Right atrium auricular region (tissue), 2 donors: ENCODE data around the gene CSNK2B. TPM values are rescaled to one million over a fixed set of nuclear protein-coding genes. Genes with fewer than 3 reads are reported as not detected.

Source experiments
- DNase-seq: peaks from one replicate; pipeline ENCODE4 v3.0.0-alpha.2; 2019; ENCODE audit warnings: low spot score
- H3K27ac ChIP-seq, 2 donors: fragments of 200-600 bp; sonication (generic); 1 replicate in 1 of 2; 2 replicates in 1 of 2; pipeline ENCODE4 v1.5.1; 2016 to 2019
- H3K27me3 ChIP-seq, 2 donors: fragments of 200-600 bp; sonication (generic); one replicate each; pipeline versions ENCODE4 v1.5.1 to v1.6.0; 2017 to 2019
- H3K36me3 ChIP-seq: fragments of 200-600 bp; sonication (generic); one replicate; pipeline ENCODE4 v1.5.1; 2016
- H3K4me1 ChIP-seq, 2 donors: fragments of 200-600 bp; sonication (generic); one replicate each; pipeline versions ENCODE4 v1.5.1 to v1.6.0; 2017 to 2019
- H3K4me3 ChIP-seq, 2 donors: fragments of 200-600 bp; sonication (generic); 1 replicate in 1 of 2; 2 replicates in 1 of 2; pipeline ENCODE4 v1.5.1; 2017 to 2019; ENCODE audit warnings: mild to moderate bottlenecking in 1 of 2, moderate library complexity in 1 of 2
- H3K9me3 ChIP-seq, 2 donors: fragments of 200-600 bp; sonication (generic); one replicate each; pipeline ENCODE4 v1.5.1; 2019
- microRNA-seq, 2 donors: library from miRNA; unstranded; fragments of <30 nt; microRNA quantifications; one replicate each; pipeline ENCODE4, GENCODE V29; 2016 to 2017; ENCODE audit warnings: borderline number of aligned reads in 2 of 2, borderline replicate concordance in 1 of 2
- total RNA-seq, 2 donors: library from RNA; depleted of rRNA; stranded (reverse); fragments of >200 nt; gene quantifications; one replicate each; pipeline ENCODE4 v1.1.0, GENCODE V29; 2016
- TF ChIP-seq, protein P1 (sequence below), 2 donors: fragments of 200-600 bp; sonication (generic); IDR thresholded peaks; one replicate each; pipeline ENCODE4 v1.5.1; 2019; ENCODE audit warnings: antibody characterized with exemption in 2 of 2

Gene CSNK2B
- total RNA-seq, 2 donors from 2014 or later = 242 to 243 TPM

DNA sequence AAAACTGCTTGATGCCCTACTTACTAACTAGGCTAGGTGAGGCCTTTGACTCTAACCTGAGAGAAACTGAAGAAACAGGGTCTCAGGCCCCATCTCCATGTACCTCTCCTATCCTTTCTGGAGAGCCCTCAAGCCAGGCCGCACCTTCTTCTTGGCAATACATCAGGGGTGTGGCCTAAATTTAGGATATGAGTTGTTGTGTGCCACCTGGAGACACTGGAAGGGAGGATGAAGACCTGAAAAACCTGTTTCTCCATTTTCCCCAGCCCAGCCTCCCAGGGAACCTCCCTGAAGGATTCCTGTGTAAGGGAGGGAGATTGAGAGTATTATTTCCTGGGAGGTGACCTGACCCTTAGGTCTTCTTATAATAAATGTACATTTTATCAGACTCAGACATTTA, 52.4 kb downstream of the CSNK2B start:
- H3K36me3 ChIP-seq = no peaks in the 10 kb centered on the region
- H3K4me1 ChIP-seq = no peaks in the 10 kb centered on the region
- no peaks in the 10 kb centered on the region for H3K27me3 ChIP-seq
- no peaks in the 10 kb centered on the region for H3K9me3 ChIP-seq
- no peak overlapping the region for H3K27ac ChIP-seq
- TF ChIP-seq, protein P1, sequence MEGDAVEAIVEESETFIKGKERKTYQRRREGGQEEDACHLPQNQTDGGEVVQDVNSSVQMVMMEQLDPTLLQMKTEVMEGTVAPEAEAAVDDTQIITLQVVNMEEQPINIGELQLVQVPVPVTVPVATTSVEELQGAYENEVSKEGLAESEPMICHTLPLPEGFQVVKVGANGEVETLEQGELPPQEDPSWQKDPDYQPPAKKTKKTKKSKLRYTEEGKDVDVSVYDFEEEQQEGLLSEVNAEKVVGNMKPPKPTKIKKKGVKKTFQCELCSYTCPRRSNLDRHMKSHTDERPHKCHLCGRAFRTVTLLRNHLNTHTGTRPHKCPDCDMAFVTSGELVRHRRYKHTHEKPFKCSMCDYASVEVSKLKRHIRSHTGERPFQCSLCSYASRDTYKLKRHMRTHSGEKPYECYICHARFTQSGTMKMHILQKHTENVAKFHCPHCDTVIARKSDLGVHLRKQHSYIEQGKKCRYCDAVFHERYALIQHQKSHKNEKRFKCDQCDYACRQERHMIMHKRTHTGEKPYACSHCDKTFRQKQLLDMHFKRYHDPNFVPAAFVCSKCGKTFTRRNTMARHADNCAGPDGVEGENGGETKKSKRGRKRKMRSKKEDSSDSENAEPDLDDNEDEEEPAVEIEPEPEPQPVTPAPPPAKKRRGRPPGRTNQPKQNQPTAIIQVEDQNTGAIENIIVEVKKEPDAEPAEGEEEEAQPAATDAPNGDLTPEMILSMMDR (IDR thresholded peaks at IDR 0.05) = no peak
- H3K4me3 ChIP-seq = no peak overlapping the region
- DNase-seq = no peak

DNA sequence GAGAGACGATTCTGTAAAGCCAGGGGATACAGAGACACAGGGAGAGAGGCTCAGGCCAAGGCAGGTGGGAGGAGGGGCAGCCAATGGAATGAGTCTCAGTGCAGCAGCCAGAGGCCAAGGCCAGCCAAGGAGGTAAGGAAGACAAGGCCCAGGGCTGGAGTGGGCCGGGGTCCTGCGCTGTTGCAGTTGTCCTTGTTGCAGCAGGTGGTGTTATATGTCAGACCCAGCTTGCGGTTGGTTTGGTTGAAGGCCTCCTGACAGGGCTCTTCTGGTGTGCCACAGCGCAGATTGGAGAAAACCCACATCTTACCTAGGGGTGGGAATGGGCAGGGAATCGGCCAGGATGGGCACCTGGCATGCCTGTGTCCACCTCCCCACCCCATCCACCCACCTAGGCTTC, 53.1 kb downstream of the CSNK2B start:
- no peaks in the 10 kb centered on the region for H3K36me3 ChIP-seq

More for the DNA sequence above, 53.1 kb downstream of the CSNK2B start:
- no peaks in the 10 kb centered on the region for H3K4me1 ChIP-seq
- no peak overlapping the region for H3K4me3 ChIP-seq
- H3K9me3 ChIP-seq = no peaks in the 10 kb centered on the region
- DNase-seq = no peak
- no peak overlapping the region for H3K27ac ChIP-seq
- TF ChIP-seq, protein P1 (IDR thresholded peaks at IDR 0.05) = no peak
- H3K27me3 ChIP-seq = no peaks in the 10 kb centered on the region

Small RNAs within 50 kb of the gene (microRNA-seq; reads per million reads assigned to microRNA genes)
- gene MIR4646 (0 to 0.71 reads per million in 2 donors), gene MIR6832 (0 to 1.4 reads per million in 2 donors)

Other genes with a start within 250 kb of the CSNK2B start
- 1 to 10 TPM; 1.6 to 3.1 TPM for gene MICB, start 167.9 kb upstream of the CSNK2B start, total RNA-seq
- not detected for gene MCCD1, start 137.1 kb upstream of the CSNK2B start, total RNA-seq
- 100 to 1,000 TPM; 119 to 143 TPM for gene DDX39B, start 124.1 kb upstream of the CSNK2B start, total RNA-seq
- gene ATP6V1G2, start 119.5 kb upstream of the CSNK2B start, total RNA-seq = 1 to 10 TPM; 1.2 to 6.0 TPM
- 10 to 100 TPM; 12.9 to 18.4 TPM for gene NFKBIL1, start 118.5 kb upstream of the CSNK2B start, total RNA-seq
- not detected for gene LTA, start 93.8 kb upstream of the CSNK2B start, total RNA-seq
- under 1 TPM in 1 of 2 donors, not detected in 1; 0.51 TPM for gene TNF, start 90.5 kb upstream of the CSNK2B start, total RNA-seq
- not detected for gene LTB, start 83.7 kb upstream of the CSNK2B start, total RNA-seq
- gene LST1, start 79.8 kb upstream of the CSNK2B start, total RNA-seq = 1 to 10 TPM; 2.8 to 8.5 TPM
- gene NCR3, start 73.1 kb upstream of the CSNK2B start, total RNA-seq = not detected
- gene AIF1, start 50.8 kb upstream of the CSNK2B start, total RNA-seq = 10 to 100 TPM in 1 of 2 donors, 1 to 10 TPM in 1; 8.3 to 27.3 TPM
- 10 to 100 TPM; 61.0 to 96.7 TPM for gene PRRC2A, start 45.4 kb upstream of the CSNK2B start, total RNA-seq
- 100 to 1,000 TPM; 209 to 306 TPM for gene BAG6, start 13.4 kb upstream of the CSNK2B start, total RNA-seq
- gene APOM, start 10.2 kb upstream of the CSNK2B start, total RNA-seq = 1 to 10 TPM; 1.0 to 1.2 TPM
- gene C6orf47, start 5.3 kb upstream of the CSNK2B start, total RNA-seq = 10 to 100 TPM; 17.8 to 19.2 TPM
- gene GPANK1, start 1.1 kb upstream of the CSNK2B start, total RNA-seq = 10 to 100 TPM; 14.7 to 20.0 TPM
- gene LY6G5B, start 3.9 kb downstream of the CSNK2B start, total RNA-seq = 1 to 10 TPM in 1 of 2 donors, under 1 TPM in 1; 0.67 to 1.8 TPM
- 1 to 10 TPM; 1.2 to 4.9 TPM for gene LY6G5C, start 15.0 kb downstream of the CSNK2B start, total RNA-seq
- 10 to 100 TPM; 22.7 to 29.4 TPM for gene ABHD16A, start 37.2 kb downstream of the CSNK2B start, total RNA-seq
- not detected for gene LY6G6F, start 40.8 kb downstream of the CSNK2B start, total RNA-seq
- gene LY6G6D, start 49.3 kb downstream of the CSNK2B start, total RNA-seq = not detected
- gene LY6G6C, start 55.7 kb downstream of the CSNK2B start, total RNA-seq = 1 to 10 TPM in 1 of 2 donors, not detected in 1; 1.3 TPM
- gene MPIG6B, start 57.3 kb downstream of the CSNK2B start, total RNA-seq = under 1 TPM in 1 of 2 donors, not detected in 1; 0.55 TPM
- gene DDAH2, start 63.2 kb downstream of the CSNK2B start, total RNA-seq = 10 to 100 TPM; 53.5 to 93.3 TPM
- gene CLIC1, start 70.5 kb downstream of the CSNK2B start, total RNA-seq = 100 to 1,000 TPM in 1 of 2 donors, 10 to 100 TPM in 1; 90.9 to 194 TPM
- under 1 TPM; 0.37 to 0.98 TPM for gene MSH5, start 73.9 kb downstream of the CSNK2B start, total RNA-seq
- gene SAPCD1, start 96.6 kb downstream of the CSNK2B start, total RNA-seq = not detected
- 1 to 10 TPM; 4.1 to 7.5 TPM for gene VWA7, start 111.2 kb downstream of the CSNK2B start, total RNA-seq
- 10 to 100 TPM; 15.3 to 24.6 TPM for gene VARS1, start 129.7 kb downstream of the CSNK2B start, total RNA-seq
- 10 to 100 TPM; 28.8 to 32.0 TPM for gene LSM2, start 140.9 kb downstream of the CSNK2B start, total RNA-seq
- gene HSPA1L, start 149.2 kb downstream of the CSNK2B start, total RNA-seq = 1 to 10 TPM; 1.1 to 1.6 TPM
- 100 to 1,000 TPM; 315 to 334 TPM for gene HSPA1A, start 149.5 kb downstream of the CSNK2B start, total RNA-seq
- gene HSPA1B, start 161.7 kb downstream of the CSNK2B start, total RNA-seq = 100 to 1,000 TPM; 131 to 232 TPM
- gene NEU1, start 196.7 kb downstream of the CSNK2B start, total RNA-seq = 10 to 100 TPM; 28.0 to 37.7 TPM
- gene SLC44A4, start 212.9 kb downstream of the CSNK2B start, total RNA-seq = not detected
- gene EHMT2, start 231.6 kb downstream of the CSNK2B start, total RNA-seq = 10 to 100 TPM; 10.5 to 19.1 TPM
- under 1 TPM; 0.47 to 0.52 TPM for gene ZBTB12, start 236.0 kb downstream of the CSNK2B start, total RNA-seq